ENCODE data around the gene SETBP1. TPM values are rescaled to one million over a fixed set of nuclear protein-coding genes. Genes with fewer than 3 reads are reported as not detected.

Gene SETBP1
- total RNA-seq, 1 donor, result 22.8 TPM

GRCh38 chr18:44818668-44819403, 138.1 kb downstream of the SETBP1 start:
- Histone ChIP-seq H4K20me1 (ENCODE audit: insufficient read depth, low read length) (no peaks in the 10 kb centered on the region), H3K4me3 (ENCODE audit: insufficient read depth, low read length) (no peak overlapping the region), H3K27ac (ENCODE audit: low read depth, low read length) (no peak overlapping the region), H2AFZ (ENCODE audit: low read length) (no peak overlapping the region), H3K27me3 (ENCODE audit: insufficient read depth, low read length) (peaks cover 4% of the 10 kb centered on the region), H3K9me3 (ENCODE audit: low read depth, low read length) (no peaks in the 10 kb centered on the region), H3K4me2 (ENCODE audit: insufficient read depth, low read length) (no peak overlapping the region), H3K79me2 (ENCODE audit: insufficient read depth, low read length) (no peaks in the 10 kb centered on the region), H3K36me3 (ENCODE audit: insufficient read depth, low read length) (no peaks in the 10 kb centered on the region), H3K4me1 (ENCODE audit: insufficient read depth, low read length) (peaks cover 3% of the 10 kb centered on the region)
- DNase-seq (ENCODE audit: insufficient read length, low spot score, missing footprints), result no peak
- TF ChIP-seq CTCF (IDR thresholded peaks at IDR 0.05; ENCODE audit: extremely low read depth, low read depth, low read length), result no peak

GRCh38 chr18:44819944-44820510, 139.3 kb downstream of the SETBP1 start:
- Histone ChIP-seq H3K79me2 (ENCODE audit: insufficient read depth, low read length) (no peaks in the 10 kb centered on the region), H4K20me1 (ENCODE audit: insufficient read depth, low read length) (no peaks in the 10 kb centered on the region), H2AFZ (ENCODE audit: low read length) (no peak overlapping the region), H3K4me1 (ENCODE audit: insufficient read depth, low read length) (peaks cover 3% of the 10 kb centered on the region), H3K36me3 (ENCODE audit: insufficient read depth, low read length) (no peaks in the 10 kb centered on the region), H3K27me3 (ENCODE audit: insufficient read depth, low read length) (peaks cover 5% of the 10 kb centered on the region), H3K4me2 (ENCODE audit: insufficient read depth, low read length) (no peak overlapping the region), H3K4me3 (ENCODE audit: insufficient read depth, low read length) (no peak overlapping the region), H3K27ac (ENCODE audit: low read depth, low read length) (no peak overlapping the region), H3K9me3 (ENCODE audit: low read depth, low read length) (no peaks in the 10 kb centered on the region)
- no peak for TF ChIP-seq CTCF (IDR thresholded peaks at IDR 0.05; ENCODE audit: extremely low read depth, low read depth, low read length)
- no peak for DNase-seq (ENCODE audit: insufficient read length, low spot score, missing footprints)

- Histone ChIP-seq H3K9me3 (ENCODE audit: low read depth, low read length) (no peaks in the 10 kb centered on the region), H3K4me3 (ENCODE audit: insufficient read depth, low read length) (no peak overlapping the region), H4K20me1 (ENCODE audit: insufficient read depth, low read length) (no peaks in the 10 kb centered on the region), H3K36me3 (ENCODE audit: insufficient read depth, low read length) (no peaks in the 10 kb centered on the region), H3K4me1 (ENCODE audit: insufficient read depth, low read length) (peaks cover 10% of the 10 kb centered on the region), H3K27ac (ENCODE audit: low read depth, low read length) (no peak overlapping the region), H3K27me3 (ENCODE audit: insufficient read depth, low read length) (peaks cover 6% of the 10 kb centered on the region), H2AFZ (ENCODE audit: low read length) (no peak overlapping the region), H3K79me2 (ENCODE audit: insufficient read depth, low read length) (no peaks in the 10 kb centered on the region), H3K4me2 (ENCODE audit: insufficient read depth, low read length) (no peak overlapping the region)
- no peak for DNase-seq (ENCODE audit: insufficient read length, low spot score, missing footprints)
- no peak for TF ChIP-seq CTCF (IDR thresholded peaks at IDR 0.05; ENCODE audit: extremely low read depth, low read depth, low read length)
Observed at GRCh38 chr18:44821924-44822323, 141.2 kb downstream of the SETBP1 start.

- no peak for TF ChIP-seq CTCF (IDR thresholded peaks at IDR 0.05; ENCODE audit: extremely low read depth, low read depth, low read length)
- Histone ChIP-seq H3K4me2 (ENCODE audit: insufficient read depth, low read length) (no peak overlapping the region), H3K4me1 (ENCODE audit: insufficient read depth, low read length) (peaks cover 10% of the 10 kb centered on the region), H3K27ac (ENCODE audit: low read depth, low read length) (no peak overlapping the region), H3K27me3 (ENCODE audit: insufficient read depth, low read length) (peaks cover 6% of the 10 kb centered on the region), H3K79me2 (ENCODE audit: insufficient read depth, low read length) (no peaks in the 10 kb centered on the region), H3K9me3 (ENCODE audit: low read depth, low read length) (no peaks in the 10 kb centered on the region), H4K20me1 (ENCODE audit: insufficient read depth, low read length) (no peaks in the 10 kb centered on the region), H2AFZ (ENCODE audit: low read length) (no peak overlapping the region), H3K4me3 (ENCODE audit: insufficient read depth, low read length) (no peak overlapping the region), H3K36me3 (ENCODE audit: insufficient read depth, low read length) (no peaks in the 10 kb centered on the region)
- no peak for DNase-seq (ENCODE audit: insufficient read length, low spot score, missing footprints)
Observed at GRCh38 chr18:44823286-44823685, 142.6 kb downstream of the SETBP1 start.

Data from osteoblast (primary cell).